Thoracic aorta (tissue), 2 donors: ENCODE measurements around the gene RAPGEF3. TPM values are rescaled to one million over a fixed set of nuclear protein-coding genes. Genes with fewer than 3 reads are reported as not detected.

Experiments
- ATAC-seq: fragments of 150-250 bp; one replicate; pipeline ENCODE4 v1.8.0; 2017; ENCODE audit warnings: low read depth; ENCODE audit not compliant: insufficient number of reproducible peaks, low FRiP score
- DNase-seq: peaks from one replicate; pipeline ENCODE4 v3.0.0-alpha.2; 2020; ENCODE audit warnings: low spot score
- H3K27ac ChIP-seq, 2 donors: fragments of 200-600 bp; sonication (generic); 1 replicate in 1 of 2; 2 replicates in 1 of 2; pipeline ENCODE4 v1.5.1; 2016; ENCODE audit warnings: mild to moderate bottlenecking in 2 of 2, moderate library complexity in 2 of 2
- H3K27me3 ChIP-seq: fragments of 200-600 bp; sonication (generic); replicated peaks from 2 replicates; pipeline ENCODE4 v1.6.0; 2016; ENCODE audit warnings: mild to moderate bottlenecking; ENCODE audit not compliant: insufficient read depth
- H3K36me3 ChIP-seq: fragments of 200-600 bp; sonication (generic); one replicate; pipeline ENCODE4 v1.5.1; 2016
- H3K4me1 ChIP-seq, 2 donors: fragments of 200-600 bp; sonication (generic); 1 replicate in 1 of 2; 2 replicates in 1 of 2; pipeline versions ENCODE4 v1.5.1 to v1.6.0; 2016; ENCODE audit warnings: low read depth in 2 of 2, mild to moderate bottlenecking in 1 of 2; ENCODE audit not compliant: control insufficient read depth in 1 of 2
- H3K4me3 ChIP-seq: fragments of 200-600 bp; sonication (generic); 2 replicates; pipeline ENCODE4 v1.5.1; 2016; ENCODE audit warnings: mild to moderate bottlenecking
- H3K9me3 ChIP-seq: fragments of 200-600 bp; sonication (generic); 2 replicates; pipeline ENCODE4 v1.5.1; 2016
- total RNA-seq, 2 donors: library from RNA; depleted of rRNA; stranded (reverse); fragments of >200 nt; gene quantifications; one replicate each; pipeline versions ENCODE4 v1.1.0 to v1.2.3, GENCODE V29; 2016
- TF ChIP-seq, protein P1 (sequence below): fragments of 200-600 bp; sonication (generic); IDR thresholded peaks from one replicate; pipeline ENCODE4 v1.5.1; 2019; ENCODE audit warnings: antibody characterized with exemption

The RAPGEF3 gene
- total RNA-seq, 2 donors from 2014 or later: 40.9 to 77.4 TPM

DNA sequence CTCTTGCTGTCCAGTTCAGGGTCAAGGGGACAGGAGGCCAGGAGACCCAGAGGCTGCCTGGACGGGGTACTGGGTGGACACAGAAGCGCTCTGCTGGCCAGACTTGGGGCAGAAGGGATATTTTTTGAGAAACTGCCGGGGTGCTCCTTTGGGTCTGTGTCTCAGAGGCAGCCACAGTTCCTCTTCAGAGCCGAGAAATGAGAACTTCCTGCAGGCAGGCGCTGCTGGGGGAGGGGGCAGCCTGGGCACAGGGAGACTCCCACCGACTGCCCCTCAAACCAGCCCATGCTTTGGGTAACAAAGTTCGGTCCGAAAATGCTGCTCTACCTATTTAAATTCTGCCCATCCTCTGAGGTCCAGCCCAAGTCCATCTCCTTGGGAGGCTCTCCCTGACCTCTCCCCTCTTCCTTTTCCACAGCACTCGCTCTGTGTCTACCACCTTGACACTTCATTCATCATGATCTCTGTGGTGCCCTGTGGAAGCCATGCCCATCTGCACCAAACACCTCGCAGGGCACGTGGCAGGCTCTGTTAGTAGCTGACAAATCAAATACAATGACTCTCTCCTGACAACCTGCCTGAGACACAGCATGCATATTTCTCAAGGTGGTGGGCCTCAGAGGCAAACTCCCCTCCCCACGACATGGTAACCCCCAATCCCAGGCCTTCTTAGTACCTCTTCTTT is 44.7 kb upstream of the RAPGEF3 start:
- Histone ChIP-seq H3K9me3 (no peaks in the 10 kb centered on the region), H3K4me1 (peaks cover 80 to 100% of the 10 kb centered on the region in 2 donors), H3K36me3 (peaks cover 4% of the 10 kb centered on the region), H3K27ac (peak overlapping the region; percentile 66 to 69), H3K4me3 (peak overlapping the region; percentile 17), H3K27me3 (no peaks in the 10 kb centered on the region)
- ATAC-seq (no peak), DNase-seq (no peak)
- TF ChIP-seq, protein P1, sequence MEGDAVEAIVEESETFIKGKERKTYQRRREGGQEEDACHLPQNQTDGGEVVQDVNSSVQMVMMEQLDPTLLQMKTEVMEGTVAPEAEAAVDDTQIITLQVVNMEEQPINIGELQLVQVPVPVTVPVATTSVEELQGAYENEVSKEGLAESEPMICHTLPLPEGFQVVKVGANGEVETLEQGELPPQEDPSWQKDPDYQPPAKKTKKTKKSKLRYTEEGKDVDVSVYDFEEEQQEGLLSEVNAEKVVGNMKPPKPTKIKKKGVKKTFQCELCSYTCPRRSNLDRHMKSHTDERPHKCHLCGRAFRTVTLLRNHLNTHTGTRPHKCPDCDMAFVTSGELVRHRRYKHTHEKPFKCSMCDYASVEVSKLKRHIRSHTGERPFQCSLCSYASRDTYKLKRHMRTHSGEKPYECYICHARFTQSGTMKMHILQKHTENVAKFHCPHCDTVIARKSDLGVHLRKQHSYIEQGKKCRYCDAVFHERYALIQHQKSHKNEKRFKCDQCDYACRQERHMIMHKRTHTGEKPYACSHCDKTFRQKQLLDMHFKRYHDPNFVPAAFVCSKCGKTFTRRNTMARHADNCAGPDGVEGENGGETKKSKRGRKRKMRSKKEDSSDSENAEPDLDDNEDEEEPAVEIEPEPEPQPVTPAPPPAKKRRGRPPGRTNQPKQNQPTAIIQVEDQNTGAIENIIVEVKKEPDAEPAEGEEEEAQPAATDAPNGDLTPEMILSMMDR: no peak

DNA sequence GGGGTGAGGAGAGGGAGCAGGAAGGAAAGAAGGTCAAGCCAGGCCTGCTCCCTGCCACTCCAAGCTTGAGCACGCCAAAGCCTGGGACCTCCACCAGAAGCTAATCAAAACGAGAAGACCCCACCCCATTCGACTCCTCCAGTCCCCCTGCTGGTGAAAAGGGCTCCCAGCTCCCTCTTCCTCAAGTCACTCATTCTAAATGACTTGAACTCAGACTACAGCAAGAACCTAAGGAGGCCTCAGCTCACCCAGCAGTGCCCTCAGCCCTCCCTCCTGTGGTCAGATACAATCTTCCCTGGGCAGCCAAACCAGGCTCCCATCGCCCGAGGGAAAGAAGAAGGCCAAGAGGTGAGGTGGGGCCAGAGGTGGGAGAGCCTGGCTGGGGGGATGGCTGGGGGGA is 43.6 kb upstream of the RAPGEF3 start:
- H3K4me3 ChIP-seq: peak overlapping the region; percentile 3
- H3K27me3 ChIP-seq: no peaks in the 10 kb centered on the region
- H3K9me3 ChIP-seq: no peaks in the 10 kb centered on the region
- peaks cover 11% of the 10 kb centered on the region for H3K36me3 ChIP-seq
- H3K27ac ChIP-seq: peak overlapping the region; percentile 55 to 66
- ATAC-seq: no peak
- H3K4me1 ChIP-seq: peaks cover 69 to 94% of the 10 kb centered on the region in 2 donors
- DNase-seq: no peak
- TF ChIP-seq, protein P1: no peak

DNA sequence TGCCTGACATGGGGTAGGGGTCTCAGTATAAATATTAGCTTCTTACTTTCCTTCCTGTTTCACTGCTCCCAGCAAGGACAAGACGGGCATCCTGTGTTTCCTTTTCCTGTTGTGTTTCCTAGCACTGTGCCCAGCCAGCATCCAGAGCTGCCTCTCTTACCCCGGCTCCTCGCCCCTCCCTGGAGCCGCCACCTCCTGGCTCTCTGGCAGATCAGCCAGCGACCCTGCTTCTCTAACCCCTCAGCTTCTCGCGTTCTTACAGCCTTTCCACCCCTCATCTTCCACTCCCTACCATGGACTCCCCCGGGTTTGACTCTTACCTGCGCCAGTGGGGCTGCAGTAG is 43.2 kb upstream of the RAPGEF3 start:
- H3K9me3 ChIP-seq: no peaks in the 10 kb centered on the region
- H3K27ac ChIP-seq: peak overlapping the region; percentile 55 to 66
- peaks cover 65 to 90% of the 10 kb centered on the region in 2 donors for H3K4me1 ChIP-seq
- H3K4me3 ChIP-seq: peak overlapping the region; percentile 3
- ATAC-seq (no peak), DNase-seq (no peak)
- TF ChIP-seq, protein P1: no peak
- H3K36me3 ChIP-seq: peaks cover 14% of the 10 kb centered on the region
- H3K27me3 ChIP-seq: no peaks in the 10 kb centered on the region

DNA sequence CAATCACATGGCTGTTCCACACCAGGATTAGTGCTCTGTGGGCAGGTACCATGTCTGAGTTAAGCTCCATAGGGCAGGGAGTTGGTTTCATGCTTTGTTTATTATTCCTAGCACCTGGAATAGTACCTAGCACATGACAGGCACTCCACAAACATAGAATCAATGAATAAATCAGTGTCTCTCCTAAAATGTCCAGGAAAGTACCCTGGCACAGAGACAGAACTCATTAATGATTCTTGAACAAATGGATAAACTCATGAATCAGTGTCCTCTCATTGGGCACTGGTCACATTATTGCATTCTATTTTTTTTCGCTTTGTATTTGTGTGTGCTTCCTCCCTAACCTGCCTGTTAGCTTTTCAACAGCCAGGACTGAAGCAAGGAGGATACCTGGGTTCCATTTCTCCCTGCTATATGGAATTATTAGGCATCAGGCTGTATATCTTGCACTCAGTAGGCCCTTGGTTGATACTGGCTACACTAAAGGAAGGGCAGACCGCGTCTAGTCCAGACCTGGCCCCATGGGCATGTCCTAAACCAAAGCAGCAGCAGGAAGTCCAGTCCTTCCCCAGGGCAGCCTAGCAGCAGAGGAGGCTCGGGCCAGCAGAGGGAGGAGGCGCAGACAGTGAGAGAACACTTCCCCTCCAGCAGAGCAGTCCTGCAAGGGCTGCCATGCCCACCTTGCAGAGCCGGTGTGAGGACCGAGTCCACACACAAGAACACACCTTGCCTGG is 42.7 kb upstream of the RAPGEF3 start:
- peak overlapping the region; percentile 55 to 66 for H3K27ac ChIP-seq
- H3K4me3 ChIP-seq: peak overlapping the region; percentile 3
- no peak for ATAC-seq
- no peaks in the 10 kb centered on the region for H3K9me3 ChIP-seq
- no peak for DNase-seq
- peaks cover 65 to 84% of the 10 kb centered on the region in 2 donors for H3K4me1 ChIP-seq
- no peaks in the 10 kb centered on the region for H3K27me3 ChIP-seq
- H3K36me3 ChIP-seq: peaks cover 19% of the 10 kb centered on the region
- TF ChIP-seq, protein P1: no peak

DNA sequence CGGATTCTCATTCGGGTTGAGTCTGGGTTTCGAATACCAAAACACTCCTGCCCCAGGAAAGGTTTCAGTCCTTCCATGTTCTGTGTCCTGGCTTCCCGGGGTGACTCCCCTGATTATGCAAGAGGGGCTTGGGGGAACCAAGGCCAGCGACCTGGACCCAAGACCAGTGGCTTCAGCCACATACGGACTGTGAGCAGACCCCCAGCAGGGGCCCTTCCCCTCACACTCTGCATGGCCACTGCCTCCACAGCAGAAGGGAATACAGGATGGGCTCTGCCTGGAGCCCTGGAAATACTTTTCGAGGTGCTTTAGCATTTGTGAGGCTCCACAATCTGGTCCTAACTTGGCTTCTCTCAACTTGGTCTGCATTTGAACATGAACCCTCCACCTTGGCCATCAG is 41.9 kb upstream of the RAPGEF3 start:
- no peak for ATAC-seq
- H3K27ac ChIP-seq: peak overlapping the region; percentile 55 to 66
- H3K4me3 ChIP-seq: no peak overlapping the region
- TF ChIP-seq, protein P1: no peak
- H3K4me1 ChIP-seq: peaks cover 63 to 77% of the 10 kb centered on the region in 2 donors
- no peaks in the 10 kb centered on the region for H3K27me3 ChIP-seq
- no peak for DNase-seq
- H3K9me3 ChIP-seq: no peaks in the 10 kb centered on the region
- H3K36me3 ChIP-seq: peaks cover 26% of the 10 kb centered on the region
